ENCODE measurements around the gene SHROOM4.

DNA sequence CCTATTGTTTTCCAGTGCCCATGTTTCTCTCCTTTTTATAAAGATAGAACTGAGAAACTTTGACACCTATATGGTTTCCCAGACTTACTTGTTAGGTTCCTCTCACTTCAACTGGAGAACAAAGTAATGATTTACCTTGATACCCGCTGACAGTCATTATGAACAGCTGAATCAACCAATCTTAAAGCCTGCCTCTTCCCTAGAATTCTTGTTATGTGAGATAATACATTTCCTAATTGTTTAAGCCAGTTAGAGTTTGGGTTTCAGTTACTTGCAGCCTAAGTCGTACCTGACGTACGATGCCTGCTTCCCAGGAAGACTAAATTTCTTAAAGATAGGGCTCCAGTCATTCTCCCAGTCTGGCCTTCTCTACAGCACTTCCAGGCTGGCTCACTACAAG lies 97.3 kb downstream of the SHROOM4 start:
- TF ChIP-seq, protein P1, sequence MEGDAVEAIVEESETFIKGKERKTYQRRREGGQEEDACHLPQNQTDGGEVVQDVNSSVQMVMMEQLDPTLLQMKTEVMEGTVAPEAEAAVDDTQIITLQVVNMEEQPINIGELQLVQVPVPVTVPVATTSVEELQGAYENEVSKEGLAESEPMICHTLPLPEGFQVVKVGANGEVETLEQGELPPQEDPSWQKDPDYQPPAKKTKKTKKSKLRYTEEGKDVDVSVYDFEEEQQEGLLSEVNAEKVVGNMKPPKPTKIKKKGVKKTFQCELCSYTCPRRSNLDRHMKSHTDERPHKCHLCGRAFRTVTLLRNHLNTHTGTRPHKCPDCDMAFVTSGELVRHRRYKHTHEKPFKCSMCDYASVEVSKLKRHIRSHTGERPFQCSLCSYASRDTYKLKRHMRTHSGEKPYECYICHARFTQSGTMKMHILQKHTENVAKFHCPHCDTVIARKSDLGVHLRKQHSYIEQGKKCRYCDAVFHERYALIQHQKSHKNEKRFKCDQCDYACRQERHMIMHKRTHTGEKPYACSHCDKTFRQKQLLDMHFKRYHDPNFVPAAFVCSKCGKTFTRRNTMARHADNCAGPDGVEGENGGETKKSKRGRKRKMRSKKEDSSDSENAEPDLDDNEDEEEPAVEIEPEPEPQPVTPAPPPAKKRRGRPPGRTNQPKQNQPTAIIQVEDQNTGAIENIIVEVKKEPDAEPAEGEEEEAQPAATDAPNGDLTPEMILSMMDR (IDR thresholded peaks at IDR 0.05) = no peak
- TF ChIP-seq POLR2AphosphoS5 (IDR thresholded peaks at IDR 0.05; ENCODE audit: low read depth, low read length) (no peak), SIN3A (IDR thresholded peaks at IDR 0.05; ENCODE audit: borderline replicate concordance, insufficient read depth, low read depth, low read length) (no peak), TCF7L2 (IDR thresholded peaks at IDR 0.05; ENCODE audit: low read depth, low read length) (no peak)
- TF ChIP-seq, protein P2, sequence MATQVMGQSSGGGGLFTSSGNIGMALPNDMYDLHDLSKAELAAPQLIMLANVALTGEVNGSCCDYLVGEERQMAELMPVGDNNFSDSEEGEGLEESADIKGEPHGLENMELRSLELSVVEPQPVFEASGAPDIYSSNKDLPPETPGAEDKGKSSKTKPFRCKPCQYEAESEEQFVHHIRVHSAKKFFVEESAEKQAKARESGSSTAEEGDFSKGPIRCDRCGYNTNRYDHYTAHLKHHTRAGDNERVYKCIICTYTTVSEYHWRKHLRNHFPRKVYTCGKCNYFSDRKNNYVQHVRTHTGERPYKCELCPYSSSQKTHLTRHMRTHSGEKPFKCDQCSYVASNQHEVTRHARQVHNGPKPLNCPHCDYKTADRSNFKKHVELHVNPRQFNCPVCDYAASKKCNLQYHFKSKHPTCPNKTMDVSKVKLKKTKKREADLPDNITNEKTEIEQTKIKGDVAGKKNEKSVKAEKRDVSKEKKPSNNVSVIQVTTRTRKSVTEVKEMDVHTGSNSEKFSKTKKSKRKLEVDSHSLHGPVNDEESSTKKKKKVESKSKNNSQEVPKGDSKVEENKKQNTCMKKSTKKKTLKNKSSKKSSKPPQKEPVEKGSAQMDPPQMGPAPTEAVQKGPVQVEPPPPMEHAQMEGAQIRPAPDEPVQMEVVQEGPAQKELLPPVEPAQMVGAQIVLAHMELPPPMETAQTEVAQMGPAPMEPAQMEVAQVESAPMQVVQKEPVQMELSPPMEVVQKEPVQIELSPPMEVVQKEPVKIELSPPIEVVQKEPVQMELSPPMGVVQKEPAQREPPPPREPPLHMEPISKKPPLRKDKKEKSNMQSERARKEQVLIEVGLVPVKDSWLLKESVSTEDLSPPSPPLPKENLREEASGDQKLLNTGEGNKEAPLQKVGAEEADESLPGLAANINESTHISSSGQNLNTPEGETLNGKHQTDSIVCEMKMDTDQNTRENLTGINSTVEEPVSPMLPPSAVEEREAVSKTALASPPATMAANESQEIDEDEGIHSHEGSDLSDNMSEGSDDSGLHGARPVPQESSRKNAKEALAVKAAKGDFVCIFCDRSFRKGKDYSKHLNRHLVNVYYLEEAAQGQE (IDR thresholded peaks at IDR 0.05; ENCODE audit: insufficient read depth in 1 of 2, low read depth in 2 of 2, low read length in 1 of 2) = no peak

Measured in Panc1 (cell line).